GM18873 (cell line): ENCODE measurements around the gene ADRB2.

ENCODE experiments used
- ATAC-seq: cut with Tn5 transposase; IDR thresholded peaks from one replicate; pipeline ENCODE4 v1.9.1; 2021; ENCODE audit warnings: mild to moderate bottlenecking, moderate library complexity, moderate number of reproducible peaks; ENCODE audit not compliant: unreplicated experiment, low FRiP score

ADRB2 gene

DNA sequence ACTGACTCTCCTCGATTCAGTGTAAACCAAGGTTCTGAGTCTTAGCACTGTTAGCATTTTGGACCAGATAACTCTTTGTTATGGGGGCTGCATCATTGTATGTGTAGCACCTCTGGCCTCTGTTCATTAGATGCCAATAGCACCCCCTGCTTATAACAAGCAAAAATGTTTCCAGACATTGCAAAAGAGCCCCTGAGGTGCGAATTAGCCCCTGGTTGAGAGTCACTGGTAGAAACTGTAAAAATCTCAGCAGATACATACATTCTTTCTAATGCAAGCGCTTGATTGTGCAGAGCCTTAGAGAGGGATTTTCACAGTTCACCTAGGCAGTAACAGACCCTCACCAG, 2.8 kb downstream of the ADRB2 start:
- no peak for ATAC-seq

- no peak for ATAC-seq
Observed at GRCh38 chr5:148829734-148830133, 3.3 kb downstream of the ADRB2 start.

DNA sequence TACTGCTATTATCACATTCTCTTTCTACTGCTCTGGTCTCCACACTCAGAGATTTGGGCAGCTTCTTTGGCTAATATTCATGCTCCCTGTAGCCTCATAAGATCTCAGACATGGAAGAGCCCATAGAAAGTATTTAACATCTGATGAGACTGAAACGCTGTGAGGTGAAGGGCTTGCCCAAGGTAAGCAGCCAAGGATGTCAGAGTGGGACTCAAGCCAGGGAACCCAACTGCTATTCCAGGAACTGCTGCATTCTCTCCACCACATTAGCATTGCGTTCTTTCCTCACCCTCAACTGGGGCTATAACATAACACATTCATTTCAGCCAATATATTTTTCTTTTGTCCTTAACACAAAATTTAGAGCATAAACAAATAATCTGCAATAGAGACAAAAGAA, 3.8 kb downstream of the ADRB2 start:
- no peak for ATAC-seq

DNA sequence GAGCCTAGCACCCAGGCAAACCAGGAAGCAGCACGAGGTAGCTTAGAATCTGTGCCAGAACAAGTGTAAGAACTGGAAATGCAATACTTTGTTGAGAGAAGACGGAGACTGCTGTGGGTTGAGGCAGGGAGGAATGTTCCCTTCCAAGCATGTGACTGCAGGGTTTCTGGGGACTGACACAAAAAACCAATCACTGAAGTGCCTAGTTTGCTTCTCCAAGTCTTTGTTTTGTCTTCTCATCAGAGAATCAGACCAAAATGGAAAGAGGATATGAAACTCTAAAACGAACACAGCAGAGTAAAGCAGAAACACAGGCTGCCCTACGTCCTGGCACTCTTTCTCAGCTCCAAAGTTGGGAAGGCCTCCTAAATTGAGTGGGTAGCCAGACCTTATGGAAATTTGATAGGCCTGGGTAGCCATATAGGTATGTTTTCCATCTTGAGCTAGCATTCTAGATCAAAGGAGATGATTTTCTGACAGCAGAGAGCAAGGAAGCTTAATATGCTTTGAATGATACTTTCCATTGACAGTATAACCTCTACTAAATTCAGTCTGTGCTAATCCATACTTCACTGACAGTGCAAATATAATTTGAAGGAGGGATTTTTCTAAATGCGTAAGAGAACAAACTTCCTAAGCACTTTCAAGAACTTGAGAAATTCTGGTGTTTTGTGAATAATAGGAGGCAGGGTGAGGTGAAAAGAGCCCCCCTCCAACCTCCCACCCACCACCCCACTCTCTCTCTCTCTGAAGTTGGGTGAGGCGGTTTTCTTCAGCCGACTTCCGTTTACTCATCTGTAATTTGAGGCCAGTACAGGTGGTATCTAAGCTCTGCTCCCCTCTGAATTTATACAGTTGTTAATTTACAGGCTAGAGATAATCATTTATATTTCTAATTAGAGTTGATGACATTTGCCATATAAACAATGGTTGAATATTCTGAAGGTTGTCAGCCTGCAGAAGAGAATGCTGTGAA, 5.5 kb downstream of the ADRB2 start:
- ATAC-seq = peak; percentile 84

DNA sequence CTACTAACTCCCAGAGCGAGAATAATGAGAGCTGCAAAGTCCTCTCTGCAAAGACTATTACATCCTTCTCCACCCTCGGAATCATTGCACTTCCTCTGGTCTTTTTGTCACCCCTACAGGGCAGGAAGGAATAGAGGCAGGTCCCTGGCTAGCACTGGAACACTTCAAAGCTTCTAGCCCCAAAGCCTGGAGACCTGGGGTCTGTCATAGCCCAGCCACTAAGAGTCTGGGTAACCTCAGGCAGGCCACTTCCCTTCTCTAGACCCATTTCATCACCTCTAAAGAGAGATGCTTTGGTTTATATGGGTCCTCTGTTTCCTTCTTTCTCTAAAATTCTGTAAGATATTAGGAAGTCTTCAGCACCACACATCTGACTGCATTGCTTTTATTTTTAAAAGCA, 6.7 kb downstream of the ADRB2 start:
- ATAC-seq = no peak

GRCh38 chr5:148833925-148834324, 7.5 kb downstream of the ADRB2 start:
- ATAC-seq = no peak

GRCh38 chr5:148834689-148835088, 8.3 kb downstream of the ADRB2 start:
- peak; percentile 77 for ATAC-seq

GRCh38 chr5:148836272-148837250, 10.2 kb downstream of the ADRB2 start:
- no peak for ATAC-seq

DNA sequence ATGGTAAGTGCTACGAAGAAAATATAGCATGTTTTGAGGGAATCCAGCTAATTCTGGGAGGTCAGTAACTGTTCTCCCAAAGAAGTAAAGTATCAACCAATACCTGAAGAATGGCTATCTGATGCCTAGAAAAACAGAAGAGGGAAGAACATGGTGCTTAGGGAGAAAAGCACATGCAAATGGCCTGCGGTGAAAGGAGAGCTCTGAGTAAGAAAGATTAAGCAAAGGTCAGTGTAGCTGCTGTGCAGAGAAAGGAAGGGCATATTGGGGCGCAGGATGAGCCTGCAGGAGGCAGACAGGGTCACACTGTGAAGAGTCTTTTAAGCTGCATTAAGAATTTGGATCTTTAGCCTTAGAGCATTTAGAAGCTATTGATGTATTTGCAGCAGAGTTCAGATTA, 11.0 kb downstream of the ADRB2 start:
- no peak for ATAC-seq

DNA sequence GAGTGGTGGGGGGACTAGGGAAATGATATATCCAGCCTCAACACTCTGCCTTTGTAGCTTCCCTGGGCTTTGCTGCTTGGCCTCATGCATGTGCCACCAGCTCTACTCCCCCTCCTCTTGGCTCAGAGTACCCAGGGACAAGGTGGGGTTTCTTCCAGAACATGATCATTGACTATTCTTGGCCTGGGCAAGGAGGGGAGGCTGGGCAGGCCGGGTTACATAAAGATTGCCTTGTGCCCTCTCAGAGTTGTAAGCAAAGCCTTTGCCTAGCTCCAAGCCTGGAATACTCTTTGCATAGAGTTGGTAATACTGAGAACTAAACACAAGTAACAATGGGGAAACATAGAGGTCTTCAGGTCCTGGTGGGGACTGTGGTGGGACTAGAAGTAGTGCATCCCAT, 11.9 kb downstream of the ADRB2 start:
- no peak for ATAC-seq

DNA sequence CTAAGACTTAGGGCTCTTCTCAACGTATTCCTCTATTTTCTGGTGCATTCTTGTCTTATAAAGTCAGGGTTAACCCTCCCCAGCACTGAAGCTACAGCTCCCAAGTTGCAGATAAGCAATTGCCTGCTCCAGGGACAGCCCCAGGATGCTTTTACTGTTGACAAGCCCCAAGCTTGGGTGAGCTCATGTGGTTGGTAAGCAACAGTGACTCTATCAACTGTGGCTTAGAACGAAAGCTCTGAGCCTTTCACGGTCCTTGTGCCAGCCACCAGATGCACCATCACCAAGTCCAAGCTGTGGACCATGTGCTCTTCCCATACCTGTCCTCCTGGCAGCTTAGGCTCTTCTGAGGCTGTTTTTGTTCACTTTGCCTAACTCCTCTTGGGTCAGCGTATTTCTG, 13.5 kb downstream of the ADRB2 start:
- ATAC-seq = no peak

DNA sequence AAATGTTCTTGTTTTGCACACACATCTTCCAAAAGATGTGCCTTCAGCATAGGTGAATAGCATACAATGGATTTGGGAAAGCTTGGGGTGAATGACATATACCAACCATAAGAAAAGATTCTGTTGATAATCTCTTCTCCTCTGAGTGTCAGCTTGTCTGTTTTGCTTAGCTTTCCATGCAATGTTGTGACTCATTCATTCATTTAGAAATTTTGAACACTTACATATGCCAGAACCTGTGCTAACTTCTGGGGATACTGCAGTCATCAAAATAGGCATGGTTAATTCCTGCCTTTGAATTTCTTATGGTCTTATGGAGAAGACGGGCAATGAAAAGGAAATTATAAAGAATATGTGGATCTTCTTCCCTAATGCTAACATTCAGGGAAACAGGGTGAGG, 14.1 kb downstream of the ADRB2 start:
- ATAC-seq = no peak

- ATAC-seq = no peak
Observed at GRCh38 chr5:148841519-148841918, 15.1 kb downstream of the ADRB2 start.

- no peak for ATAC-seq
Observed at GRCh38 chr5:148842161-148842560, 15.8 kb downstream of the ADRB2 start.

GRCh38 chr5:148843510-148844318, 17.3 kb downstream of the ADRB2 start:
- no peak for ATAC-seq

- no peak for ATAC-seq
Observed at GRCh38 chr5:148844433-148845280, 18.2 kb downstream of the ADRB2 start.

DNA sequence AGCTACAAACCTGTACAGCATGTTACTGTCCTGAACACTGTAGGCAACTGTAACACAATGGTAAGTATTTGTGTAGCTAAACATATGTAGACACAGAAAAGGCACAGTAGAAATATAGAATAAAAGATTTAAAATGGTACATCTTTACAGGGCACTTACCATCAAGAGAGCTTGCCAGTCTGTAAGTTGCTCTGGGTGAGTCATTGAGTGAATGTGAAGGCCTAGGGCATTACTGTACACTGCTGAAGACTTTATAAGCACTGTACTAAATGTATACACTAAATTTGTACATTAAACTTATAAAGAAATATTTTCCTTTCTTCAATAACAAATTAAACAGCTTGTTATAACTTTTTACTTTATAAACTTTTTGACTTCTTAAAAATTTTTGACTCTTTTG, 20.5 kb downstream of the ADRB2 start:
- no peak for ATAC-seq

DNA sequence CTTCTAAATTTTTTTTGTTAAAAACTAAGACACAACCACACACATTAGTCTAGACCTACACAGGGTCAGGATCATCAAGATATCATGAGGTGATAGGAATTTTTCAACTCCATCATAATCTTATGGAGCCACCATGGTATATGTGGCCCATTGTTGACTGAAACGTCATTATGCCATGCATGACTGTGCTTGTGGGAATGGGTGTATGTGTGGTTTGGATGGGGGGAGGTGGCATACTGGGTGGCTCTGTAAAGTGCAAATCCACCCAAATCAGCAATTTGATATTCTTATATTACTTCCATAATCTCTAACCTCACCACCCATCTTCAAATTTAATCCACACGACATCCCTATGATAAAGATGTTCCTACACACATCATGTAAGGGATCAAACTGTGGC, 21.0 kb downstream of the ADRB2 start:
- ATAC-seq = no peak

GRCh38 chr5:148848393-148849031, 22.1 kb downstream of the ADRB2 start:
- ATAC-seq = no peak
